ENCODE results near the gene FHL1. TPM values are rescaled to one million over a fixed set of nuclear protein-coding genes. Genes with fewer than 3 reads are reported as not detected.

FHL1 gene
- total RNA-seq, 1 donor from 2014 or later, result 55.3 TPM

GRCh38 chrX:136112286-136112685 is 35.0 kb upstream of the FHL1 start:
- no peak for DNase-seq (ENCODE audit: extremely low spot score, unreplicated experiment)
- Mint-ChIP-seq H3K27ac (no peak overlapping the region), H3K36me3 (no peaks in the 10 kb centered on the region), H3K4me3 (no peak overlapping the region), H3K9me3 (no peaks in the 10 kb centered on the region), H3K27me3 (no peaks in the 10 kb centered on the region), H3K4me1 (ENCODE audit: unreplicated experiment) (no peaks in the 10 kb centered on the region)
- TF ChIP-seq CTCF (conservative IDR thresholded peaks at IDR 0.05), result no peak

- Mint-ChIP-seq H3K27ac (no peak overlapping the region), H3K27me3 (no peaks in the 10 kb centered on the region), H3K4me3 (no peak overlapping the region), H3K4me1 (ENCODE audit: unreplicated experiment) (no peaks in the 10 kb centered on the region), H3K36me3 (no peaks in the 10 kb centered on the region), H3K9me3 (no peaks in the 10 kb centered on the region)
- TF ChIP-seq CTCF (conservative IDR thresholded peaks at IDR 0.05), result no peak
- DNase-seq (ENCODE audit: extremely low spot score, unreplicated experiment), result no peak
Observed at GRCh38 chrX:136112778-136113177, 34.6 kb upstream of the FHL1 start.

GRCh38 chrX:136115126-136115903 is 32.0 kb upstream of the FHL1 start:
- Mint-ChIP-seq H3K27me3 (no peaks in the 10 kb centered on the region), H3K4me1 (ENCODE audit: unreplicated experiment) (no peaks in the 10 kb centered on the region), H3K4me3 (no peak overlapping the region), H3K27ac (no peak overlapping the region), H3K9me3 (peaks cover 5% of the 10 kb centered on the region), H3K36me3 (no peaks in the 10 kb centered on the region)
- no peak for DNase-seq (ENCODE audit: extremely low spot score, unreplicated experiment)
- TF ChIP-seq CTCF (conservative IDR thresholded peaks at IDR 0.05), result no peak

GRCh38 chrX:136115904-136116297 is 31.4 kb upstream of the FHL1 start:
- peaks cover 5% of the 10 kb centered on the region for H3K9me3 Mint-ChIP-seq
- H3K27me3 Mint-ChIP-seq, result no peaks in the 10 kb centered on the region
- no peak for DNase-seq (ENCODE audit: extremely low spot score, unreplicated experiment)
- no peak for TF ChIP-seq CTCF (conservative IDR thresholded peaks at IDR 0.05)
- H3K4me1 Mint-ChIP-seq (ENCODE audit: unreplicated experiment), result no peaks in the 10 kb centered on the region
- no peak overlapping the region for H3K27ac Mint-ChIP-seq
- H3K36me3 Mint-ChIP-seq, result no peaks in the 10 kb centered on the region
- no peak overlapping the region for H3K4me3 Mint-ChIP-seq

GRCh38 chrX:136121788-136122187 is 25.5 kb upstream of the FHL1 start:
- no peak for TF ChIP-seq CTCF (conservative IDR thresholded peaks at IDR 0.05)
- no peak overlapping the region for H3K27ac Mint-ChIP-seq
- H3K4me3 Mint-ChIP-seq, result no peak overlapping the region
- H3K27me3 Mint-ChIP-seq, result no peaks in the 10 kb centered on the region
- H3K9me3 Mint-ChIP-seq, result peaks cover 5% of the 10 kb centered on the region
- no peaks in the 10 kb centered on the region for H3K4me1 Mint-ChIP-seq (ENCODE audit: unreplicated experiment)
- H3K36me3 Mint-ChIP-seq, result no peaks in the 10 kb centered on the region
- DNase-seq (ENCODE audit: extremely low spot score, unreplicated experiment), result no peak
